HG03432 (cell line): Measurements from ENCODE around the gene DOCK3.
A peak's percentile ranks its signal among the peaks of the same experiment; 100 is the strongest.
"Not testable (repeated sequence)": the region's sequence is repeated elsewhere in the genome, so short reads cannot be mapped to it uniquely, and the experiment has no call there.

ENCODE experiments used
- ATAC-seq: cut with Tn5 transposase; IDR thresholded peaks from one replicate; pipeline ENCODE4 v1.9.1; 2021; ENCODE audit warnings: mild to moderate bottlenecking, moderate library complexity; ENCODE audit not compliant: unreplicated experiment

Gene DOCK3

GRCh38 chr3:51279448-51279847 lies 604.7 kb downstream of the DOCK3 start:
- ATAC-seq = no peak

- no peak for ATAC-seq
Measured at GRCh38 chr3:51280176-51280575, 605.4 kb downstream of the DOCK3 start.

GRCh38 chr3:51282931-51283330 lies 608.2 kb downstream of the DOCK3 start:
- ATAC-seq = no peak

GRCh38 chr3:51283421-51283820 lies 608.7 kb downstream of the DOCK3 start:
- no peak for ATAC-seq

GRCh38 chr3:51295625-51296024 lies 620.9 kb downstream of the DOCK3 start:
- peak; percentile 87 for ATAC-seq

- no peak for ATAC-seq
Measured at GRCh38 chr3:51297333-51297732, 622.6 kb downstream of the DOCK3 start.

- ATAC-seq = no peak
Measured at GRCh38 chr3:51304230-51304629, 629.5 kb downstream of the DOCK3 start.

GRCh38 chr3:51306093-51306492 lies 631.4 kb downstream of the DOCK3 start:
- no peak for ATAC-seq

GRCh38 chr3:51307458-51307857 lies 632.7 kb downstream of the DOCK3 start:
- ATAC-seq = no peak

GRCh38 chr3:51307945-51308607 lies 633.3 kb downstream of the DOCK3 start:
- not testable (repeated sequence) for ATAC-seq

GRCh38 chr3:51311055-51311454 lies 636.3 kb downstream of the DOCK3 start:
- no peak for ATAC-seq

- no peak for ATAC-seq
Measured at GRCh38 chr3:51328206-51328605, 653.5 kb downstream of the DOCK3 start.

- no peak for ATAC-seq
Measured at GRCh38 chr3:51330046-51330445, 655.3 kb downstream of the DOCK3 start.

GRCh38 chr3:51332156-51332555 lies 657.4 kb downstream of the DOCK3 start:
- ATAC-seq = no peak

- no peak for ATAC-seq
Measured at GRCh38 chr3:51333021-51333420, 658.3 kb downstream of the DOCK3 start.

GRCh38 chr3:51336261-51336660 lies 661.5 kb downstream of the DOCK3 start:
- no peak for ATAC-seq

- no peak for ATAC-seq
Measured at GRCh38 chr3:51337666-51338065, 662.9 kb downstream of the DOCK3 start.

- ATAC-seq = no peak
Measured at GRCh38 chr3:51338632-51339031, 663.9 kb downstream of the DOCK3 start.

GRCh38 chr3:51340013-51340829 lies 665.5 kb downstream of the DOCK3 start:
- ATAC-seq = no peak

GRCh38 chr3:51340989-51341636 lies 666.4 kb downstream of the DOCK3 start:
- no peak for ATAC-seq

GRCh38 chr3:51343918-51344687 lies 669.4 kb downstream of the DOCK3 start:
- no peak for ATAC-seq
